H9 (cell line): ENCODE measurements around the gene FMN1. TPM values are rescaled to one million over a fixed set of nuclear protein-coding genes. Genes with fewer than 3 reads are reported as not detected.

Source experiments
- DNase-seq: peaks from one replicate; pipeline ENCODE4 v3.0.0-alpha.2; 2017
- H2AFZ ChIP-seq: one replicate; pipeline ENCODE4 v1.6.1; 2013; ENCODE audit warnings: mild to moderate bottlenecking, low read length, control low read depth, moderate library complexity
- H2AK5ac ChIP-seq: 2 replicates; pipeline ENCODE4 v1.6.1; 2013; ENCODE audit warnings: low read length, control low read depth, mixed read lengths; ENCODE audit not compliant: insufficient read length
- H2BK120ac ChIP-seq: one replicate; pipeline ENCODE4 v1.6.1; 2013; ENCODE audit warnings: low read depth, mild to moderate bottlenecking, low read length, control low read depth, inconsistent platforms; ENCODE audit not compliant: poor library complexity, severe bottlenecking
- H2BK12ac ChIP-seq: 2 replicates; pipeline ENCODE4 v1.6.1; 2013; ENCODE audit warnings: low read length, control low read depth, mixed read lengths, low read depth; ENCODE audit not compliant: insufficient read length
- H2BK15ac ChIP-seq: 2 replicates; pipeline ENCODE4 v1.6.1; 2013; ENCODE audit warnings: low read depth, low read length, control low read depth
- H2BK20ac ChIP-seq: one replicate; pipeline ENCODE4 v1.6.1; 2013; ENCODE audit warnings: low read depth, mild to moderate bottlenecking, low read length, control low read depth, inconsistent platforms; ENCODE audit not compliant: poor library complexity, severe bottlenecking
- H2BK5ac ChIP-seq: 2 replicates; pipeline ENCODE4 v1.6.1; 2013; ENCODE audit warnings: low read length, control low read depth, mixed read lengths; ENCODE audit not compliant: insufficient read length
- H3K14ac ChIP-seq: 2 replicates; pipeline ENCODE4 v1.6.1; 2013; ENCODE audit warnings: low read length, control low read depth; ENCODE audit not compliant: insufficient read depth
- H3K18ac ChIP-seq: 2 replicates; pipeline ENCODE4 v1.6.1; 2013; ENCODE audit warnings: low read depth, mild to moderate bottlenecking, mixed read lengths, low read length, control low read depth; ENCODE audit not compliant: insufficient read length
- H3K23ac ChIP-seq: 2 replicates; pipeline ENCODE4 v1.6.1; 2013; ENCODE audit warnings: low read length, control low read depth, mixed read lengths, low read depth; ENCODE audit not compliant: insufficient read length
- H3K23me2 ChIP-seq: 2 replicates; pipeline ENCODE4 v1.6.1; 2013; ENCODE audit warnings: low read depth, mild to moderate bottlenecking, mixed read lengths, low read length, control low read depth; ENCODE audit not compliant: insufficient read length, poor library complexity, severe bottlenecking
- H3K27ac ChIP-seq: 2 replicates; pipeline ENCODE4 v1.5.1; 2013; ENCODE audit warnings: low read length, control low read depth, mixed read lengths, low read depth; ENCODE audit not compliant: insufficient read length
- H3K27me3 ChIP-seq: 2 replicates; pipeline ENCODE4 v1.6.1; 2013; ENCODE audit warnings: low read length, control low read depth, inconsistent platforms; ENCODE audit not compliant: insufficient read depth
- H3K4ac ChIP-seq: 2 replicates; pipeline ENCODE4 v1.6.1; 2013; ENCODE audit warnings: low read depth, mild to moderate bottlenecking, control low read depth, inconsistent platforms, low read length, moderate library complexity
- H3K4me1 ChIP-seq: 2 replicates; pipeline ENCODE4 v1.6.1; 2013; ENCODE audit warnings: low read length, control low read depth, inconsistent platforms; ENCODE audit not compliant: insufficient read depth
- H3K4me2 ChIP-seq: 2 replicates; pipeline ENCODE4 v1.6.1; 2013; ENCODE audit warnings: low read length, control low read depth, mixed read lengths; ENCODE audit not compliant: insufficient read length, insufficient read depth
- H3K56ac ChIP-seq: 2 replicates; pipeline ENCODE4 v1.6.1; 2013; ENCODE audit warnings: low read depth, mild to moderate bottlenecking, mixed read lengths, low read length, control low read depth; ENCODE audit not compliant: insufficient read length
- H3K79me1 ChIP-seq: 2 replicates; pipeline ENCODE4 v1.6.1; 2013; ENCODE audit warnings: low read depth, mild to moderate bottlenecking, moderate library complexity, low read length, control low read depth, inconsistent platforms; ENCODE audit not compliant: insufficient read depth, poor library complexity, severe bottlenecking
- H3K79me2 ChIP-seq: 2 replicates; pipeline ENCODE4 v1.6.1; 2013; ENCODE audit warnings: low read length, control low read depth, inconsistent platforms; ENCODE audit not compliant: insufficient read depth
- H3K9ac ChIP-seq: 2 replicates; pipeline ENCODE4 v1.6.1; 2013; ENCODE audit warnings: low read length, control low read depth, mixed read lengths; ENCODE audit not compliant: insufficient read length; ENCODE audit errors: extremely low read depth
- H3K9me3 ChIP-seq: one replicate; pipeline ENCODE4 v1.6.1; 2013; ENCODE audit warnings: low read depth, low read length, inconsistent platforms; ENCODE audit not compliant: control insufficient read depth
- H3T11ph ChIP-seq: one replicate; pipeline ENCODE4 v1.6.1; 2013; ENCODE audit warnings: mild to moderate bottlenecking, low read length, control low read depth, inconsistent platforms
- H4K20me1 ChIP-seq: one replicate; pipeline ENCODE4 v1.6.1; 2013; ENCODE audit not compliant: control insufficient read depth, insufficient read length, insufficient read depth
- H4K5ac ChIP-seq: 2 replicates; pipeline ENCODE4 v1.6.1; 2013; ENCODE audit warnings: low read depth, mild to moderate bottlenecking, mixed read lengths, low read length, control low read depth; ENCODE audit not compliant: insufficient read length
- H4K8ac ChIP-seq: replicated peaks from 2 replicates; pipeline ENCODE4 v1.6.1; 2013; ENCODE audit warnings: low read length, control low read depth, mixed read lengths, low read depth; ENCODE audit not compliant: insufficient read length
- H4K91ac ChIP-seq: 2 replicates; pipeline ENCODE4 v1.6.1; 2013; ENCODE audit warnings: low read depth, mild to moderate bottlenecking, moderate library complexity, mixed read lengths, low read length, control low read depth; ENCODE audit not compliant: insufficient read length
- H3K27ac Mint-ChIP-seq, 3 experiments: 2 replicates in 2 of 3; 3 replicates in 1 of 3; pipeline ENCODE4 v1.8.0; 2020 to 2021; ENCODE audit warnings: mixed read lengths in 3 of 3, mild to moderate bottlenecking in 1 of 3, moderate library complexity in 1 of 3
- H3K27me3 Mint-ChIP-seq: 2 replicates; pipeline ENCODE4 v1.8.0; 2021; ENCODE audit warnings: low read depth, mild to moderate bottlenecking, moderate library complexity, mixed read lengths
- H3K36me3 Mint-ChIP-seq, 3 experiments: 2 replicates in 2 of 3; 3 replicates in 1 of 3; pipeline ENCODE4 v1.8.0; 2020 to 2021; ENCODE audit warnings: low read depth in 3 of 3, mixed read lengths in 3 of 3; ENCODE audit not compliant: insufficient read depth in 1 of 3
- H3K4me1 Mint-ChIP-seq, 2 experiments: 2 replicates each; pipeline ENCODE4 v1.8.0; 2020; ENCODE audit warnings: mixed read lengths in 2 of 2
- H3K4me3 Mint-ChIP-seq, 2 experiments: 2 replicates in 1 of 2; 3 replicates in 1 of 2; pipeline ENCODE4 v1.8.0; 2020 to 2021; ENCODE audit warnings: mild to moderate bottlenecking in 2 of 2, mixed read lengths in 2 of 2, moderate library complexity in 1 of 2
- H3K9me3 Mint-ChIP-seq, 2 experiments: 2 replicates in 1 of 2; 3 replicates in 1 of 2; pipeline ENCODE4 v1.8.0; 2020; ENCODE audit warnings: mild to moderate bottlenecking in 2 of 2, mixed read lengths in 2 of 2, moderate library complexity in 1 of 2
- CTCF ChIP-seq: fragments of 200-600 bp; sonication (generic); conservative IDR thresholded peaks from 3 replicates; pipeline ENCODE4 v1.8.0; 2021; ENCODE audit warnings: antibody characterized with exemption, mild to moderate bottlenecking
- WGBS: extraction: QIAGEN DNeasy Blood & Tissue Kit; methylation state at CpG from one replicate; pipeline ENCODE4 v1.1.7; 2013; ENCODE audit warnings: missing lambda C conversion rate, low lambda C conversion rate, mixed read lengths; ENCODE audit not compliant: insufficient read length; ENCODE audit errors: extremely low coverage; 5-methylcytosine and 5-hydroxymethylcytosine counted together
- total RNA-seq: library from RNA; stranded (reverse); gene quantifications from 2 replicates; pipeline ENCODE4 v1.2.1, GENCODE V29; 2021

FMN1 gene
- total RNA-seq, 1 experiment from 2014 or later, result 1.9 TPM

- no peak overlapping the region for H3K4me3 Mint-ChIP-seq
- no peak overlapping the region for H3K4me2 ChIP-seq
- no peak overlapping the region for H2BK5ac ChIP-seq
- no peak overlapping the region for H2BK12ac ChIP-seq
- no peak overlapping the region for H4K91ac ChIP-seq
- H3K9ac ChIP-seq, result no peak overlapping the region
- no peak overlapping the region for H3K27ac ChIP-seq
- TF ChIP-seq CTCF, result no peak
- H2AFZ ChIP-seq, result no peak overlapping the region
- no peak overlapping the region for H3K18ac ChIP-seq
- H3K9me3 Mint-ChIP-seq, result no peaks in the 10 kb centered on the region
- H3K23ac ChIP-seq, result no peak overlapping the region
- no peaks in the 10 kb centered on the region for H3K27me3 ChIP-seq
- no peaks in the 10 kb centered on the region for H3K79me2 ChIP-seq
- DNase-seq, result no peak
- H4K8ac ChIP-seq, result no peak overlapping the region
- no peak overlapping the region for H3K4ac ChIP-seq
- H2AK5ac ChIP-seq, result no peak overlapping the region
- no peak overlapping the region for H2BK20ac ChIP-seq
- no peaks in the 10 kb centered on the region for H3K36me3 Mint-ChIP-seq
- no peak overlapping the region for H4K5ac ChIP-seq
- no peak overlapping the region for H3K27ac Mint-ChIP-seq
- no peak overlapping the region for H3T11ph ChIP-seq
- no peaks in the 10 kb centered on the region for H3K23me2 ChIP-seq
- no peaks in the 10 kb centered on the region for H4K20me1 ChIP-seq
- no peaks in the 10 kb centered on the region for H3K9me3 ChIP-seq
- no peak overlapping the region for H2BK120ac ChIP-seq
- H3K56ac ChIP-seq, result no peak overlapping the region
- H3K4me1 Mint-ChIP-seq, result no peaks in the 10 kb centered on the region
- no CpG with 5 or more reads among the region's 3 CpGs for WGBS
- H3K27me3 Mint-ChIP-seq, result no peaks in the 10 kb centered on the region
- no peak overlapping the region for H2BK15ac ChIP-seq
- H3K14ac ChIP-seq, result no peak overlapping the region
- no peaks in the 10 kb centered on the region; the same call in 1 of the 2 replicates for H3K4me1 ChIP-seq
- H3K79me1 ChIP-seq, result no peaks in the 10 kb centered on the region
Measured at GRCh38 chr15:33161209-33161608, 33.3 kb downstream of the FMN1 start.
